Liver (tissue), 2 donors: Measurements from ENCODE around the gene SKA3.
"Not testable (repeated sequence)": the region's sequence is repeated elsewhere in the genome, so short reads cannot be mapped to it uniquely, and the experiment has no call there.

ENCODE experiments used
- YY1 ChIP-seq: IDR thresholded peaks from 2 replicates; pipeline ENCODE4 v1.6.1; 2016; ENCODE audit warnings: antibody characterized with exemption, mild to moderate bottlenecking
- TF ChIP-seq, protein P1 (sequence below): IDR thresholded peaks from 2 replicates; pipeline ENCODE4 v1.6.1; 2016; ENCODE audit warnings: antibody characterized with exemption, mild to moderate bottlenecking
- TF ChIP-seq, protein P2 (sequence below): fragments of 150-350 bp; IDR thresholded peaks from 2 replicates; pipeline ENCODE4 v1.5.1; 2017; ENCODE audit warnings: improper control_type of control experiment, low read depth, low read length; ENCODE audit not compliant: missing input control
- TF ChIP-seq, protein P3 (sequence below): IDR thresholded peaks from 2 replicates; pipeline ENCODE4 v1.6.1; 2016; ENCODE audit warnings: antibody characterized with exemption
- donor health status: healthy.

DNA sequence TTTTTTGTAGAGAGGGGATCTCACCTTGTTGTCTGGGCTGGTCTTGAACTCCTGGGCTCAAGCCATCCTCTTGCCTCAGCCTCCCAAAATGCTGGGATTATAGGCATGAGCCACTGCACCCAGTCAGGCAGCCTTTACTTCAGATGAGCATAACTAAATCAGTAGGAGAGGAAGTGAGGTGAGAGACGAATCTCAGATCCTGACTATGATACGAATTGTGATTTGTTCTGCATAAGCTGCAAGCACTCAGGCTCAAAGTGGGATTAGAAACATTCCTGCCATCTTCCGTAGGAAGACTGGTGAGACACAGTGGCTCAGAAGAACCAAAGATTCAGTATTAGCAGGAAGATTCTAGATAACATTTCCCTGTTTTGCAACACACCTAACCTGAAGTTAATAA is 43.4 kb upstream of the SKA3 start:
- TF ChIP-seq, protein P1, sequence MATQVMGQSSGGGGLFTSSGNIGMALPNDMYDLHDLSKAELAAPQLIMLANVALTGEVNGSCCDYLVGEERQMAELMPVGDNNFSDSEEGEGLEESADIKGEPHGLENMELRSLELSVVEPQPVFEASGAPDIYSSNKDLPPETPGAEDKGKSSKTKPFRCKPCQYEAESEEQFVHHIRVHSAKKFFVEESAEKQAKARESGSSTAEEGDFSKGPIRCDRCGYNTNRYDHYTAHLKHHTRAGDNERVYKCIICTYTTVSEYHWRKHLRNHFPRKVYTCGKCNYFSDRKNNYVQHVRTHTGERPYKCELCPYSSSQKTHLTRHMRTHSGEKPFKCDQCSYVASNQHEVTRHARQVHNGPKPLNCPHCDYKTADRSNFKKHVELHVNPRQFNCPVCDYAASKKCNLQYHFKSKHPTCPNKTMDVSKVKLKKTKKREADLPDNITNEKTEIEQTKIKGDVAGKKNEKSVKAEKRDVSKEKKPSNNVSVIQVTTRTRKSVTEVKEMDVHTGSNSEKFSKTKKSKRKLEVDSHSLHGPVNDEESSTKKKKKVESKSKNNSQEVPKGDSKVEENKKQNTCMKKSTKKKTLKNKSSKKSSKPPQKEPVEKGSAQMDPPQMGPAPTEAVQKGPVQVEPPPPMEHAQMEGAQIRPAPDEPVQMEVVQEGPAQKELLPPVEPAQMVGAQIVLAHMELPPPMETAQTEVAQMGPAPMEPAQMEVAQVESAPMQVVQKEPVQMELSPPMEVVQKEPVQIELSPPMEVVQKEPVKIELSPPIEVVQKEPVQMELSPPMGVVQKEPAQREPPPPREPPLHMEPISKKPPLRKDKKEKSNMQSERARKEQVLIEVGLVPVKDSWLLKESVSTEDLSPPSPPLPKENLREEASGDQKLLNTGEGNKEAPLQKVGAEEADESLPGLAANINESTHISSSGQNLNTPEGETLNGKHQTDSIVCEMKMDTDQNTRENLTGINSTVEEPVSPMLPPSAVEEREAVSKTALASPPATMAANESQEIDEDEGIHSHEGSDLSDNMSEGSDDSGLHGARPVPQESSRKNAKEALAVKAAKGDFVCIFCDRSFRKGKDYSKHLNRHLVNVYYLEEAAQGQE: not testable (repeated sequence)
- TF ChIP-seq, protein P2, sequence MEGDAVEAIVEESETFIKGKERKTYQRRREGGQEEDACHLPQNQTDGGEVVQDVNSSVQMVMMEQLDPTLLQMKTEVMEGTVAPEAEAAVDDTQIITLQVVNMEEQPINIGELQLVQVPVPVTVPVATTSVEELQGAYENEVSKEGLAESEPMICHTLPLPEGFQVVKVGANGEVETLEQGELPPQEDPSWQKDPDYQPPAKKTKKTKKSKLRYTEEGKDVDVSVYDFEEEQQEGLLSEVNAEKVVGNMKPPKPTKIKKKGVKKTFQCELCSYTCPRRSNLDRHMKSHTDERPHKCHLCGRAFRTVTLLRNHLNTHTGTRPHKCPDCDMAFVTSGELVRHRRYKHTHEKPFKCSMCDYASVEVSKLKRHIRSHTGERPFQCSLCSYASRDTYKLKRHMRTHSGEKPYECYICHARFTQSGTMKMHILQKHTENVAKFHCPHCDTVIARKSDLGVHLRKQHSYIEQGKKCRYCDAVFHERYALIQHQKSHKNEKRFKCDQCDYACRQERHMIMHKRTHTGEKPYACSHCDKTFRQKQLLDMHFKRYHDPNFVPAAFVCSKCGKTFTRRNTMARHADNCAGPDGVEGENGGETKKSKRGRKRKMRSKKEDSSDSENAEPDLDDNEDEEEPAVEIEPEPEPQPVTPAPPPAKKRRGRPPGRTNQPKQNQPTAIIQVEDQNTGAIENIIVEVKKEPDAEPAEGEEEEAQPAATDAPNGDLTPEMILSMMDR: not testable (repeated sequence)
- TF ChIP-seq, protein P3, sequence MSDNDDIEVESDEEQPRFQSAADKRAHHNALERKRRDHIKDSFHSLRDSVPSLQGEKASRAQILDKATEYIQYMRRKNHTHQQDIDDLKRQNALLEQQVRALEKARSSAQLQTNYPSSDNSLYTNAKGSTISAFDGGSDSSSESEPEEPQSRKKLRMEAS: not testable (repeated sequence)
- not testable (repeated sequence) for TF ChIP-seq YY1
